Body of pancreas (tissue), 4 donors: ENCODE data around the gene CCM2.

Source experiments
- POLR2A ChIP-seq, 3 donors: fragments of 450-650 bp; IDR thresholded peaks; one replicate each; pipeline ENCODE4 v1.6.1; 2016; ENCODE audit warnings: antibody characterized with exemption in 3 of 3, mild to moderate bottlenecking in 2 of 3
- TF ChIP-seq, protein P1 (sequence below), 7 experiments: fragments of 450-650 bp in 4 of 7; fragments of 200-600 bp in 3 of 7; sonication (generic) in 3 of 7; IDR thresholded peaks; one replicate each; pipeline ENCODE4 v1.5.1; 2016 to 2019; ENCODE audit warnings: antibody characterized with exemption in 7 of 7

GRCh38 chr7:45118889-45119331 is 118.9 kb downstream of the CCM2 start:
- TF ChIP-seq, protein P1, sequence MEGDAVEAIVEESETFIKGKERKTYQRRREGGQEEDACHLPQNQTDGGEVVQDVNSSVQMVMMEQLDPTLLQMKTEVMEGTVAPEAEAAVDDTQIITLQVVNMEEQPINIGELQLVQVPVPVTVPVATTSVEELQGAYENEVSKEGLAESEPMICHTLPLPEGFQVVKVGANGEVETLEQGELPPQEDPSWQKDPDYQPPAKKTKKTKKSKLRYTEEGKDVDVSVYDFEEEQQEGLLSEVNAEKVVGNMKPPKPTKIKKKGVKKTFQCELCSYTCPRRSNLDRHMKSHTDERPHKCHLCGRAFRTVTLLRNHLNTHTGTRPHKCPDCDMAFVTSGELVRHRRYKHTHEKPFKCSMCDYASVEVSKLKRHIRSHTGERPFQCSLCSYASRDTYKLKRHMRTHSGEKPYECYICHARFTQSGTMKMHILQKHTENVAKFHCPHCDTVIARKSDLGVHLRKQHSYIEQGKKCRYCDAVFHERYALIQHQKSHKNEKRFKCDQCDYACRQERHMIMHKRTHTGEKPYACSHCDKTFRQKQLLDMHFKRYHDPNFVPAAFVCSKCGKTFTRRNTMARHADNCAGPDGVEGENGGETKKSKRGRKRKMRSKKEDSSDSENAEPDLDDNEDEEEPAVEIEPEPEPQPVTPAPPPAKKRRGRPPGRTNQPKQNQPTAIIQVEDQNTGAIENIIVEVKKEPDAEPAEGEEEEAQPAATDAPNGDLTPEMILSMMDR (IDR thresholded peaks at IDR 0.05): no peak
- no peak for TF ChIP-seq POLR2A (IDR thresholded peaks at IDR 0.05)
